Glutamatergic neuron (in vitro differentiated cells): ENCODE measurements around the gene VPS45. TPM values are rescaled to one million over a fixed set of nuclear protein-coding genes. Genes with fewer than 3 reads are reported as not detected.

Source experiments
- DNase-seq: peaks from one replicate; pipeline ENCODE4 v3.0.0; 2022
- H3K27ac Mint-ChIP-seq: one replicate; pipeline ENCODE4 v1.8.0; 2020; ENCODE audit warnings: mild to moderate bottlenecking, mixed read lengths, inconsistent platforms; ENCODE audit not compliant: unreplicated experiment
- H3K27me3 Mint-ChIP-seq: one replicate; pipeline ENCODE4 v1.8.0; 2020; ENCODE audit warnings: mild to moderate bottlenecking, moderate library complexity, mixed read lengths, inconsistent platforms; ENCODE audit not compliant: unreplicated experiment
- H3K36me3 Mint-ChIP-seq: one replicate; pipeline ENCODE4 v1.8.0; 2020; ENCODE audit warnings: mild to moderate bottlenecking, mixed read lengths, inconsistent platforms; ENCODE audit not compliant: unreplicated experiment
- H3K4me1 Mint-ChIP-seq: one replicate; pipeline ENCODE4 v1.8.0; 2020; ENCODE audit warnings: mild to moderate bottlenecking, low read depth, mixed read lengths, inconsistent platforms; ENCODE audit not compliant: unreplicated experiment
- H3K4me3 Mint-ChIP-seq: one replicate; pipeline ENCODE4 v1.8.0; 2020; ENCODE audit warnings: mild to moderate bottlenecking, mixed read lengths, inconsistent platforms; ENCODE audit not compliant: unreplicated experiment
- H3K9me3 Mint-ChIP-seq: one replicate; pipeline ENCODE4 v1.8.0; 2020; ENCODE audit warnings: mild to moderate bottlenecking, moderate library complexity, mixed read lengths, inconsistent platforms; ENCODE audit not compliant: unreplicated experiment
- total RNA-seq: library from RNA; stranded (reverse); fragmentation: NEBNext Ultra II Directional; extraction: Animal tissue kit (Norgen Biotek cat#: 25700); gene quantifications from one replicate; pipeline ENCODE4 v1.2.1, GENCODE V29; 2021; ENCODE audit not compliant: unreplicated experiment
- TF ChIP-seq, protein P1 (sequence below): fragments of 200-600 bp; sonication (generic); IDR thresholded peaks from one replicate; pipeline ENCODE4 v1.5.0; 2021; ENCODE audit not compliant: partially characterized antibody, unreplicated experiment

VPS45 gene
- total RNA-seq, 1 donor from 2014 or later, result 60.0 TPM

DNA sequence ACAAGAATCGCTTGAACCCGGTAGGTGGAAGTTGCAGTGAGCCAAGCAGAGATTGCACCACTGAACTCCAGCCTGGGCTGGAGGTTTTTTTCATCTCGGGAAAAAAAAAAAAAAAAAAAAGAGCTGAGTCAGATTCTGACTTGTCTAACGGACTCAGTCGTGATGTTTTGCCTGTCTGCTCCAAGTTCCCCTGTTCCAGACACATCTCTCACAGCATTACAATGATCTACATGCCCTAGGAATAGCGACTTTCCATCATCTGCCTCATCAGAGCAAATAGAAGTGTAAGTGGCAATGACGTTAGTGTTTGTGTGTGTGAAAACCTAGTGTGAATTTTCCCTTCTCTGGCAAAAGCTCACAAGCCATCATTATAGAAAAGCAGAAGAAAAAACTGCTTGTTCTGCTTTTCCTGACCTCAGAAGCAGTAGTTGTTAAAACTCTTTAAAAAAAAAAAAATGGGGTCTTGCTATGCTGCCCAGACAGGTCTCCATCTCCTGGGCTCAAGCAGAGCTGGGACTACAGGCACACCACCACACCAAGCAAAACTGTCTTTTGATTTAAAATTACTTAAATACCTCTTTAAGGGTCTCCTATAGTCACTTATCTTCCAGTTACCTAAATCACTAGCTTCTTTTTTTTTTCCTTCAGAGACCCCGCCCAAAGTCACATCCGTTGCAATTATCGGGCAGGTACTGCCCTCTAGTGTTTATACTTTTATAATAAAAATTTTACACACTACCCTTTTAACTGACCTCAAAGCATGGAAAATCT is 119.4 kb downstream of the VPS45 start:
- no peaks in the 10 kb centered on the region for H3K27me3 Mint-ChIP-seq
- H3K27ac Mint-ChIP-seq, result no peak overlapping the region
- TF ChIP-seq, protein P1, sequence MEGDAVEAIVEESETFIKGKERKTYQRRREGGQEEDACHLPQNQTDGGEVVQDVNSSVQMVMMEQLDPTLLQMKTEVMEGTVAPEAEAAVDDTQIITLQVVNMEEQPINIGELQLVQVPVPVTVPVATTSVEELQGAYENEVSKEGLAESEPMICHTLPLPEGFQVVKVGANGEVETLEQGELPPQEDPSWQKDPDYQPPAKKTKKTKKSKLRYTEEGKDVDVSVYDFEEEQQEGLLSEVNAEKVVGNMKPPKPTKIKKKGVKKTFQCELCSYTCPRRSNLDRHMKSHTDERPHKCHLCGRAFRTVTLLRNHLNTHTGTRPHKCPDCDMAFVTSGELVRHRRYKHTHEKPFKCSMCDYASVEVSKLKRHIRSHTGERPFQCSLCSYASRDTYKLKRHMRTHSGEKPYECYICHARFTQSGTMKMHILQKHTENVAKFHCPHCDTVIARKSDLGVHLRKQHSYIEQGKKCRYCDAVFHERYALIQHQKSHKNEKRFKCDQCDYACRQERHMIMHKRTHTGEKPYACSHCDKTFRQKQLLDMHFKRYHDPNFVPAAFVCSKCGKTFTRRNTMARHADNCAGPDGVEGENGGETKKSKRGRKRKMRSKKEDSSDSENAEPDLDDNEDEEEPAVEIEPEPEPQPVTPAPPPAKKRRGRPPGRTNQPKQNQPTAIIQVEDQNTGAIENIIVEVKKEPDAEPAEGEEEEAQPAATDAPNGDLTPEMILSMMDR, result peak; percentile 66
- H3K4me3 Mint-ChIP-seq, result no peak overlapping the region
- no peak for DNase-seq
- no peaks in the 10 kb centered on the region for H3K9me3 Mint-ChIP-seq
- H3K36me3 Mint-ChIP-seq, result peaks cover 4% of the 10 kb centered on the region
- peaks cover 1% of the 10 kb centered on the region for H3K4me1 Mint-ChIP-seq

- Mint-ChIP-seq H3K4me3 (no peak overlapping the region), H3K27me3 (no peaks in the 10 kb centered on the region), H3K36me3 (peaks cover 4% of the 10 kb centered on the region), H3K27ac (no peak overlapping the region), H3K4me1 (peaks cover 1% of the 10 kb centered on the region), H3K9me3 (no peaks in the 10 kb centered on the region)
- DNase-seq, result no peak
- TF ChIP-seq, protein P1, result peak; percentile 32
Measured at GRCh38 chr1:150187560-150187931, 120.0 kb downstream of the VPS45 start.

DNA sequence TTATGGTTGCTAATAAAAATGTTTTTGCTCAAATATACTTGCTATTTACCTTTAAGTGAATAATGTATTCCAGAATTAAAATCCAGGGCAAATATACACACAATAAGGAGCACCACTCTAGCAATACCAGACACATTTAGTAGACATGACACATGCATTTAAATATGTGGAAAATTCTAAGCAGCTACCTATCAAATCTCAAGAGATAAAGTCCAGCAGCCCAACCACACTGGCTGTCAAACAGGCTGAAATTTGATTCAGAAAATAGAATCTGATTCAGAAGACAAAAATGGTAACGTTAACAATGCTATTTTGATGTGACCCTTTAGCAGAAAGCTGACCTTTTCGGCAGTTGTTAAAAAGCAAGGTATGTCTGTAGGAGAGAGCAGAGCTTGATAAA is 124.4 kb downstream of the VPS45 start:
- H3K9me3 Mint-ChIP-seq, result peaks cover 8% of the 10 kb centered on the region
- no peak overlapping the region for H3K4me3 Mint-ChIP-seq
- H3K36me3 Mint-ChIP-seq, result peaks cover 4% of the 10 kb centered on the region

GRCh38 chr1:150194381-150195031 is 126.9 kb downstream of the VPS45 start:
- Mint-ChIP-seq H3K27ac (no peak overlapping the region), H3K4me3 (no peak overlapping the region)

More for the DNA sequence above, 124.4 kb downstream of the VPS45 start:
- TF ChIP-seq, protein P1, result no peak
- no peak for DNase-seq
- no peaks in the 10 kb centered on the region for H3K27me3 Mint-ChIP-seq
- H3K27ac Mint-ChIP-seq, result no peak overlapping the region
- no peaks in the 10 kb centered on the region for H3K4me1 Mint-ChIP-seq

More at GRCh38 chr1:150194381-150195031, 126.9 kb downstream of the VPS45 start:
- no peaks in the 10 kb centered on the region for H3K27me3 Mint-ChIP-seq
- TF ChIP-seq, protein P1, result no peak
- H3K9me3 Mint-ChIP-seq, result peaks cover 8% of the 10 kb centered on the region
- peaks cover 4% of the 10 kb centered on the region for H3K36me3 Mint-ChIP-seq
- DNase-seq, result no peak
- no peaks in the 10 kb centered on the region for H3K4me1 Mint-ChIP-seq

Other genes starting within 250 kb of the VPS45 start
- gene BOLA1, start 168.2 kb upstream of the VPS45 start, total RNA-seq, result 6.4 TPM
- gene SV2A, start 149.9 kb upstream of the VPS45 start, total RNA-seq, result 34.9 TPM
- gene SF3B4, start 140.0 kb upstream of the VPS45 start, total RNA-seq, result 47.3 TPM
- gene MTMR11, start 130.9 kb upstream of the VPS45 start, total RNA-seq, result 2.6 TPM
- gene OTUD7B, start 57.0 kb upstream of the VPS45 start, total RNA-seq, result 15.4 TPM
- gene PLEKHO1, start 82.1 kb downstream of the VPS45 start, total RNA-seq, result 142 TPM
- gene ANP32E, start 168.3 kb downstream of the VPS45 start, total RNA-seq, result 24.3 TPM
- 1.5 TPM for gene CA14, start 190.0 kb downstream of the VPS45 start, total RNA-seq
- gene APH1A, start 201.2 kb downstream of the VPS45 start, total RNA-seq, result 94.2 TPM
- gene C1orf54, start 205.0 kb downstream of the VPS45 start, total RNA-seq, result 1.3 TPM
- gene CIART, start 214.8 kb downstream of the VPS45 start, total RNA-seq, result 4.7 TPM
- gene MRPS21, start 226.1 kb downstream of the VPS45 start, total RNA-seq, result 115 TPM